GM23338 (cell line): Measurements from ENCODE around the gene GPR179. TPM values are rescaled to one million over a fixed set of nuclear protein-coding genes. Genes with fewer than 3 reads are reported as not detected.

Source experiments
- ATAC-seq: fragments of 200-7000 bp; cut with Tn5 transposase; 3 replicates; pipeline ENCODE4 v1.9.1; 2020
- DNase-seq: peaks from one replicate; pipeline ENCODE4 v3.0.0-alpha.2; 2015; ENCODE audit warnings: low spot score
- H2AFZ ChIP-seq: fragments of 200-600 bp; sonication (generic); 2 replicates; pipeline ENCODE4 v1.8.0; 2016; ENCODE audit warnings: antibody characterized with exemption, mild to moderate bottlenecking, moderate library complexity
- H3F3A ChIP-seq: fragments of 200-600 bp; sonication (generic); replicated peaks from 2 replicates; pipeline ENCODE4 v1.8.0; 2017; ENCODE audit warnings: antibody characterized with exemption, mixed run types, low read depth
- H3K27ac ChIP-seq: fragments of 200-600 bp; sonication (generic); 2 replicates; pipeline ENCODE4 v1.6.1; 2016; ENCODE audit warnings: low read depth
- H3K27me3 ChIP-seq: fragments of 200-600 bp; sonication (generic); 2 replicates; pipeline ENCODE4 v1.8.0; 2016; ENCODE audit warnings: mild to moderate bottlenecking, mixed run types, moderate library complexity; ENCODE audit not compliant: insufficient read depth
- H3K36me3 ChIP-seq: fragments of 200-600 bp; sonication (generic); 2 replicates; pipeline ENCODE4 v1.8.0; 2016; ENCODE audit warnings: mild to moderate bottlenecking; ENCODE audit not compliant: insufficient read depth
- H3K4me1 ChIP-seq: fragments of 200-600 bp; sonication (generic); 2 replicates; pipeline ENCODE4 v1.8.0; 2016; ENCODE audit warnings: mild to moderate bottlenecking, moderate library complexity; ENCODE audit not compliant: insufficient read depth
- H3K4me2 ChIP-seq: fragments of 200-600 bp; sonication (generic); 2 replicates; pipeline ENCODE4 v1.7.1; 2017; ENCODE audit warnings: mixed run types
- H3K4me3 ChIP-seq: fragments of 200-600 bp; sonication (generic); 2 replicates; pipeline ENCODE4 v1.6.1; 2016; ENCODE audit warnings: mixed run types
- H3K79me2 ChIP-seq: fragments of 200-600 bp; sonication (generic); replicated peaks from 2 replicates; pipeline ENCODE4 v1.8.0; 2017; ENCODE audit warnings: mild to moderate bottlenecking; ENCODE audit not compliant: insufficient read depth
- H3K9me2 ChIP-seq: fragments of 200-600 bp; sonication (generic); 2 replicates; pipeline ENCODE4 v1.8.0; 2017; ENCODE audit not compliant: insufficient read depth
- H4K20me1 ChIP-seq: fragments of 200-600 bp; sonication (generic); replicated peaks from 2 replicates; pipeline ENCODE4 v1.8.0; 2017; ENCODE audit warnings: mild to moderate bottlenecking; ENCODE audit not compliant: insufficient read depth
- H3K27ac Mint-ChIP-seq: 2 replicates; pipeline ENCODE4 v1.8.0; 2020; ENCODE audit warnings: inconsistent platforms, mild to moderate bottlenecking, moderate library complexity, mixed read lengths
- H3K27me3 Mint-ChIP-seq: 3 replicates; pipeline ENCODE4 v1.8.0; 2022; ENCODE audit warnings: low read depth, mild to moderate bottlenecking, moderate library complexity, mixed read lengths, inconsistent platforms; ENCODE audit not compliant: insufficient read depth, poor library complexity
- H3K36me3 Mint-ChIP-seq: 3 replicates; pipeline ENCODE4 v1.8.0; 2021; ENCODE audit warnings: low read depth, mild to moderate bottlenecking, inconsistent platforms, moderate library complexity, mixed read lengths
- H3K4me1 Mint-ChIP-seq: 3 replicates; pipeline ENCODE4 v1.8.0; 2020; ENCODE audit warnings: mild to moderate bottlenecking, inconsistent platforms, mixed read lengths
- H3K4me3 Mint-ChIP-seq: 3 replicates; pipeline ENCODE4 v1.8.0; 2021; ENCODE audit warnings: moderate library complexity, mild to moderate bottlenecking, inconsistent platforms, mixed read lengths
- H3K9me3 Mint-ChIP-seq: 3 replicates; pipeline ENCODE4 v1.8.0; 2020; ENCODE audit warnings: moderate library complexity, mild to moderate bottlenecking, inconsistent platforms, mixed read lengths
- CREB1 ChIP-seq: fragments of 250-450 bp; sonication (Bioruptor Pico); IDR thresholded peaks from 2 replicates; pipeline ENCODE4 v1.5.0; 2020; ENCODE audit warnings: low read depth, mild to moderate bottlenecking, moderate library complexity
- EZH2phosphoT487 ChIP-seq: fragments of 200-600 bp; sonication (generic); IDR thresholded peaks from one replicate; pipeline ENCODE4 v1.8.1; 2018; ENCODE audit warnings: antibody characterized with exemption; ENCODE audit not compliant: unreplicated experiment
- JUNB ChIP-seq: IDR thresholded peaks from one replicate; pipeline ENCODE4 v1.6.1; 2016; ENCODE audit warnings: antibody characterized with exemption; ENCODE audit not compliant: unreplicated experiment
- NANOG ChIP-seq: IDR thresholded peaks from 2 replicates; pipeline ENCODE4 v1.6.1; 2016; ENCODE audit warnings: antibody characterized with exemption, borderline replicate concordance
- POLR2AphosphoS5 ChIP-seq: IDR thresholded peaks from 2 replicates; pipeline ENCODE4 v1.6.1; 2016; ENCODE audit warnings: antibody characterized with exemption, low read depth
- STAT1 ChIP-seq: IDR thresholded peaks from one replicate; pipeline ENCODE4 v1.6.1; 2016; ENCODE audit warnings: antibody characterized with exemption; ENCODE audit not compliant: unreplicated experiment
- ZNF114 ChIP-seq: fragments of 250-450 bp; sonication (Bioruptor Pico); IDR thresholded peaks from 2 replicates; pipeline ENCODE4 v1.5.0; 2020; ENCODE audit warnings: mild to moderate bottlenecking, moderate library complexity
- ZNF331 ChIP-seq: fragments of 250-450 bp; sonication (Bioruptor Pico); IDR thresholded peaks from 2 replicates; pipeline ENCODE4 v1.5.0; 2020; ENCODE audit warnings: low read depth, mild to moderate bottlenecking, moderate library complexity
- polyA plus RNA-seq: library from polyadenylated mRNA; unstranded; fragments of >200 nt; fragmentation: Nextera tagmentation; extraction: Ambion mirVana; gene quantifications from 2 replicates; pipeline ENCODE4 v1.2.1, GENCODE V29; 2016
- total RNA-seq: library from RNA; depleted of rRNA; stranded (reverse); fragments of >200 nt; shearing (Covaris generic); gene quantifications from 2 replicates; pipeline ENCODE4 v1.2.3, GENCODE V29; 2014
- TF ChIP-seq, protein P1 (sequence below): IDR thresholded peaks from one replicate; pipeline ENCODE4 v1.6.1; 2018; ENCODE audit warnings: antibody characterized with exemption; ENCODE audit not compliant: unreplicated experiment
- TF ChIP-seq, protein P2 (sequence below), 2 experiments: fragments of 200-600 bp in 1 of 2; sonication (generic) in 1 of 2; conservative IDR thresholded peaks; 2 replicates each; pipeline versions ENCODE4 v1.5.1 to v1.6.1; 2016 to 2017; ENCODE audit warnings: antibody characterized with exemption in 2 of 2, low read depth in 2 of 2, mild to moderate bottlenecking in 2 of 2, moderate library complexity in 1 of 2

Gene GPR179
- total and polyA plus RNA-seq, 2 experiments from 2014 or later: 0.03 TPM

DNA sequence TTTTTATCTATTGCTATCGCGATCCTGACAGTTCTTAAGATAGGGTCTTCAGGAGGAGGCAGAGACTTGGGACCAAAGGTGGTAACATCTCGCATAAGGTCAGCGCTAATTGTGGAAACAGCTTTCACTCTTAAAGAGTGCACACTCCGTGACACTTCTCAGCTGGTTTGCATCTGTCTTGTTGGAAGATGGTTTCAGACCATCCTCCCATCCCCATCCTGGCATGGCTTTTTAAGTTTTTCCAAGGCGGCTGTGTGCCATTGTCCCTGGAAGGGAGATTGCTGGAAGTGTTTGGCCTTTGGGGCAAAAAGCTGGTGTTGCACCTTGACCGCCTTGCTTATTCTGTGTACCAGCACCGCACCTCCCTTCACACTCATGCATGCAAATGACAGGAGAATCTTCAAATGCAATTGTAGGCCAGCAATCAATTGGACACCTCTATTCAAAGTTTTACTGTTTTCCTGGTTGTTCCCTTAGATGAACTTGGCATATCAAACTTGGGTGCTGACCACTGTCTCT lies 9.4 kb upstream of the GPR179 start (continued):
- TF ChIP-seq, protein P1, sequence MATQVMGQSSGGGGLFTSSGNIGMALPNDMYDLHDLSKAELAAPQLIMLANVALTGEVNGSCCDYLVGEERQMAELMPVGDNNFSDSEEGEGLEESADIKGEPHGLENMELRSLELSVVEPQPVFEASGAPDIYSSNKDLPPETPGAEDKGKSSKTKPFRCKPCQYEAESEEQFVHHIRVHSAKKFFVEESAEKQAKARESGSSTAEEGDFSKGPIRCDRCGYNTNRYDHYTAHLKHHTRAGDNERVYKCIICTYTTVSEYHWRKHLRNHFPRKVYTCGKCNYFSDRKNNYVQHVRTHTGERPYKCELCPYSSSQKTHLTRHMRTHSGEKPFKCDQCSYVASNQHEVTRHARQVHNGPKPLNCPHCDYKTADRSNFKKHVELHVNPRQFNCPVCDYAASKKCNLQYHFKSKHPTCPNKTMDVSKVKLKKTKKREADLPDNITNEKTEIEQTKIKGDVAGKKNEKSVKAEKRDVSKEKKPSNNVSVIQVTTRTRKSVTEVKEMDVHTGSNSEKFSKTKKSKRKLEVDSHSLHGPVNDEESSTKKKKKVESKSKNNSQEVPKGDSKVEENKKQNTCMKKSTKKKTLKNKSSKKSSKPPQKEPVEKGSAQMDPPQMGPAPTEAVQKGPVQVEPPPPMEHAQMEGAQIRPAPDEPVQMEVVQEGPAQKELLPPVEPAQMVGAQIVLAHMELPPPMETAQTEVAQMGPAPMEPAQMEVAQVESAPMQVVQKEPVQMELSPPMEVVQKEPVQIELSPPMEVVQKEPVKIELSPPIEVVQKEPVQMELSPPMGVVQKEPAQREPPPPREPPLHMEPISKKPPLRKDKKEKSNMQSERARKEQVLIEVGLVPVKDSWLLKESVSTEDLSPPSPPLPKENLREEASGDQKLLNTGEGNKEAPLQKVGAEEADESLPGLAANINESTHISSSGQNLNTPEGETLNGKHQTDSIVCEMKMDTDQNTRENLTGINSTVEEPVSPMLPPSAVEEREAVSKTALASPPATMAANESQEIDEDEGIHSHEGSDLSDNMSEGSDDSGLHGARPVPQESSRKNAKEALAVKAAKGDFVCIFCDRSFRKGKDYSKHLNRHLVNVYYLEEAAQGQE: no peak
- TF ChIP-seq EZH2phosphoT487: no peak

GRCh38 chr17:38352245-38353085 lies 8.7 kb upstream of the GPR179 start:
- Histone ChIP-seq H3K9me2 (no peaks in the 10 kb centered on the region), H3K27ac (no peak overlapping the region), H3K36me3 (no peaks in the 10 kb centered on the region), H3F3A (peaks cover 24% of the 10 kb centered on the region; the same call in 1 of the 2 replicates), H3K4me1 (peaks cover 43% of the 10 kb centered on the region), H4K20me1 (peaks cover 19% of the 10 kb centered on the region), H3K4me3 (peak overlapping the region; percentile 89), H3K27me3 (peaks cover 5% of the 10 kb centered on the region; the same call in 1 of the 2 replicates), H3K79me2 (peaks cover 46% of the 10 kb centered on the region), H2AFZ (no peak overlapping the region), H3K4me2 (peak overlapping the region; percentile 96)
- H3K36me3 Mint-ChIP-seq: no peaks in the 10 kb centered on the region; the same call in 2 of the 3 replicates
- H3K9me3 Mint-ChIP-seq: no peaks in the 10 kb centered on the region
- DNase-seq (peak; percentile 69), ATAC-seq (peak; percentile 40)
- H3K4me3 Mint-ChIP-seq: peak overlapping the region; percentile 74
- peaks cover 53% of the 10 kb centered on the region for H3K4me1 Mint-ChIP-seq
- peaks cover 11% of the 10 kb centered on the region for H3K27me3 Mint-ChIP-seq
- H3K27ac Mint-ChIP-seq: no peak overlapping the region
- TF ChIP-seq NANOG: no peak
- no peak for TF ChIP-seq JUNB
- no peak for TF ChIP-seq STAT1
- TF ChIP-seq, protein P2, sequence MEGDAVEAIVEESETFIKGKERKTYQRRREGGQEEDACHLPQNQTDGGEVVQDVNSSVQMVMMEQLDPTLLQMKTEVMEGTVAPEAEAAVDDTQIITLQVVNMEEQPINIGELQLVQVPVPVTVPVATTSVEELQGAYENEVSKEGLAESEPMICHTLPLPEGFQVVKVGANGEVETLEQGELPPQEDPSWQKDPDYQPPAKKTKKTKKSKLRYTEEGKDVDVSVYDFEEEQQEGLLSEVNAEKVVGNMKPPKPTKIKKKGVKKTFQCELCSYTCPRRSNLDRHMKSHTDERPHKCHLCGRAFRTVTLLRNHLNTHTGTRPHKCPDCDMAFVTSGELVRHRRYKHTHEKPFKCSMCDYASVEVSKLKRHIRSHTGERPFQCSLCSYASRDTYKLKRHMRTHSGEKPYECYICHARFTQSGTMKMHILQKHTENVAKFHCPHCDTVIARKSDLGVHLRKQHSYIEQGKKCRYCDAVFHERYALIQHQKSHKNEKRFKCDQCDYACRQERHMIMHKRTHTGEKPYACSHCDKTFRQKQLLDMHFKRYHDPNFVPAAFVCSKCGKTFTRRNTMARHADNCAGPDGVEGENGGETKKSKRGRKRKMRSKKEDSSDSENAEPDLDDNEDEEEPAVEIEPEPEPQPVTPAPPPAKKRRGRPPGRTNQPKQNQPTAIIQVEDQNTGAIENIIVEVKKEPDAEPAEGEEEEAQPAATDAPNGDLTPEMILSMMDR (conservative IDR thresholded peaks at IDR 0.05; ENCODE audit: low read depth in 2 of 2): no peak
- TF ChIP-seq POLR2AphosphoS5: no peak
- TF ChIP-seq ZNF114 (CRISPR knock-in tag): no peak
- TF ChIP-seq, protein P1: no peak
- TF ChIP-seq ZNF331 (CRISPR knock-in tag): no peak
- no peak for TF ChIP-seq CREB1 (CRISPR knock-in tag)
